ENCODE data around the gene TMEM52. TPM values are rescaled to one million over a fixed set of nuclear protein-coding genes. Genes with fewer than 3 reads are reported as not detected.

TMEM52 gene
- total RNA-seq, 2 experiments from 2014 or later = 0.80 to 1.4 TPM

DNA sequence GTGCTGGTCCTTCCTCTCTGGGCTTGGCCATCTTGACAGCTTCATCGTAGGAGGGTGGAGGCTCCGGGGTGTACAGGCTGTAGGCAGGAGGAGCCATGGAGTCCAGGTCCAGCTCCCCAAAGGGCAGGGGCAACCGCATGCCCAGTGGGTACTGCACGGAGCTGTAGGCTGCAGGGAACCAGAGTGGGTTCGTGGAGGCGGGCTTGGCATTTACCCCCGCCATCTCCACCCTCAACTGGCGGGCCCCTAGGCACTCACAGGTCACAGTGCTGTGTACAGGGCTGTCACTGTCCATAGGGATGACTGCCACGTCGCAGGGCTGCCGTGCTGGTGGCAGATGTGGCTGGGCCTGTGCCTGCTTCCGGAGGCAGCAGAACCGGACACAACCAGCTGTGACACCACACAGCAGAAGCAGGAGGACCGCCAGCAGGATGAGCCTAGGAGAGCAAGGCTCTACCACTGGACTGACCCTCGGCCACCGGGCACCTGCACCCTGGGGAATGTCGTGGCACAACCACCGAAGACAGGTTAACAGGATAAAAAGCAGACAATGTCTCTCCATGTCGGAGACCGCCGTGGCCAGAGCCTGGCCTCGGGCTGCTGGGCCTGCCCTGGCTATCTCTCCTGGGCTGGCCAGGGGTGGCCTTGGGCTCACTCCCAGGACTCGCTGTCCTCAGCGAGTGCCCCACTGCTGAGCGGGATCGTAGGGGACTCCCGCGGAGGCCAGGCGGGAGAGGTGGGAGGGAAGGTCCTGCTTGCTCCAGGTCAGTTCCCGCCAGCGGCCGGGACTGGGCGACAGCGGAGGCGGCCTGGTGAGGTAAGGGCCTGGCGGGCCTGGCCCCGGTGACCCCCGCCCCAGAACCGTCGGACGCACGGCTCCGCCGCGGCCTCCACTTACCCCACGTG is 831 bp downstream of the TMEM52 start:
- CTCF ChIA-PET = interaction anchor here (0.6 to 0.8 kb wide), 2 partner anchors 9 kb away, joined by 3 to 5 read pairs; no protein-coding TSS in a partner anchor
- POLR2A ChIA-PET = interaction anchor here (0.5 kb wide), 1 partner anchor 9 kb away, joined by 3 read pairs; no protein-coding TSS in a partner anchor

DNA sequence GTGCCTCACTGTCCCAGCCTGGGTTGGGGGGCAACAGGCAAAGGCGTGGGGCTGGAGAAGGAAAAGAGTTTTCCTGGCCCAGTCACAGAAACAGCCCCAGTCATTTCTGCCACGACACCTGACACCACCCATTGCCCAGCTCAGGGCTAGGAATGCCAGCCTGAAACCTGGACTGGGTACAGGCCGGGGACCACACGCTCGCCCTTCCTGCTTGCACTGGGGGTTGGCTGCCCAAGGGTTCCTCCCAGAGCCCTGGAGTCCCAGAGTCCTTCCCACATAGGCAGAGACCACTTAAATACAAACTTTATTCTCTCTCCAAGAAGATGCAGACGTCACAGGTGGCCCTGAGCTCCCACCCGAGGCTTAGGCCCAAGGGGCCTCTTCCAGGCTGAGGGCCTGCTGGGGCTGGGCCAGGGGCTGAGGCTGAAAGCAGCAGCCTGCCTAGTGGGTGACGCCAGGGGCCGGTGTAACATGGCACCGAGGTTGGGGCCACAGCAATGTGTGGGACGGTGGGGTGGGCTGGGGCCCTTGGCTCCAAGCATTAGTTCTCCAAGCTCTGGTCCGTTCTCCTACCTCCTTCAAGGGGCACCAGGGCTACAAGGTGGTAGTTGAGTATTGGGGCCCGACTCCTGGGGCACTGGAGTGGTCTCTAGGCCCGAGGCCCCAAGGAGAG is 1.6 kb downstream of the TMEM52 start:
- POLR2A ChIA-PET = no interaction called here
- CTCF ChIA-PET = interaction anchor here (0.8 kb wide), 1 partner anchor 8 kb away, joined by 5 read pairs; no protein-coding TSS in a partner anchor

DNA sequence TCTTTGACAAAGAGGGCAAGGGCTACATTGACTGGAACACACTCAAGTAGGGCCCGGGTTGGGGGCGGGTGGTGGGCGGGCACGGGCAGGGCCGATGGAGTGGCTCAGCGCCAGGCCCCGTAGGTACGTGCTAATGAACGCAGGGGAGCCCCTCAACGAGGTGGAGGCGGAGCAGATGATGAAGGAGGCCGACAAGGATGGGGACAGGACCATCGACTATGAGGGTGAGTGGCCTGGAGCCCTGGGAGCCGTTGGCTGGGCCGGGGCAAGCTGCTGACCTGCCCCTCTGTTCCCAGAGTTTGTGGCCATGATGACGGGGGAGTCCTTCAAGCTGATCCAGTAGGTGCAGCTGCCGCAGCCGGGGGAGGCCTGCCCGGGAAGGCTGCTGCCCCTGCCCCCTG is 2.2 kb downstream of the TMEM52 start:
- ChIA-PET CTCF (no interaction called here), POLR2A (no interaction called here)

DNA sequence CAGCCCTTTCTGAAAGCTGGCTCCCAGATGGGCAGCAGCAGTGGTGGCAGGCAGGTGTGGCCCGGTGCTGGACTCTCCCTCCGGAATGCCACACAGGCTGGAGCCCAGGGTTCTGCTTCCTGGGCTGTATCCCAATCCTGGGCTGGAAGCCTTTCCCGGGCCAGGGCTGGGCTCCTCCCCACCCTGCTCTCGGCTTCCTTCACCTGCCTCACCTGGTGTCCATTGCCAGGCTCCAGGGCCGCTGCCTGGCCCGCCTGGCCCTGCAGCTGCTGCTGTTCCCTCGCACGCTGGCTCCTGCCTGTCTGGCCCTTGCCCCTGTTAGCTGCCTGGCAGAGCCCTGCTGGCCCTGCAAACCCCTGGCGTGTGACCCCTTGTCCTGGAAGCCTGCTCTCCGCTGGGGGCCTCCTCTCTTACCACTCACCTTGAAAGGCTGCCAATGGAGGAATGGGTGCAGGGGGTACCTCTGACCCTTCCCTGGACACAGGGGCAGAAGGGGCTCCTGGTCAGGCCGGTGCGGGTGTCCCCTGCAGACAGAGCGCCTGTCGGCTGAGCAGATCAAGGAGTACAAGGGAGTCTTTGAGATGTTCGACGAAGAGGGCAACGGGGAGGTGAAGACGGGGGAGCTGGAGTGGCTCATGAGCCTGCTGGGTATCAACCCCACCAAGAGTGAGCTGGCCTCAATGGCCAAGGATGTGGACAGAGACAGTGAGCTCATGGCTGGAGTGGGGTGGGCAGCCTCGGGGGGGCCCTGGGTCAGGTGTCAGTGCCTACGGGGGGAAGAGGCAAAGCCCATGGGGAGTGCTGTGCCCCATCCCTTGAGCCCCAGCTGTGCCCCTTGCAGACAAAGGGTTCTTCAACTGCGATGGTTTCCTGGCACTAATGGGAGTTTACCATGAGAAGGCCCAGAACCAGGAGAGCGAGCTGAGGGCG is 2.9 kb downstream of the TMEM52 start:
- POLR2A ChIA-PET = interaction anchor here (0.7 kb wide), 1 partner anchor 70 kb away, joined by 4 read pairs; no protein-coding TSS in a partner anchor
- CTCF ChIA-PET = interaction anchor here (1.7 kb wide), 1 partner anchor 11 kb away, joined by 5 read pairs; no protein-coding TSS in a partner anchor

DNA sequence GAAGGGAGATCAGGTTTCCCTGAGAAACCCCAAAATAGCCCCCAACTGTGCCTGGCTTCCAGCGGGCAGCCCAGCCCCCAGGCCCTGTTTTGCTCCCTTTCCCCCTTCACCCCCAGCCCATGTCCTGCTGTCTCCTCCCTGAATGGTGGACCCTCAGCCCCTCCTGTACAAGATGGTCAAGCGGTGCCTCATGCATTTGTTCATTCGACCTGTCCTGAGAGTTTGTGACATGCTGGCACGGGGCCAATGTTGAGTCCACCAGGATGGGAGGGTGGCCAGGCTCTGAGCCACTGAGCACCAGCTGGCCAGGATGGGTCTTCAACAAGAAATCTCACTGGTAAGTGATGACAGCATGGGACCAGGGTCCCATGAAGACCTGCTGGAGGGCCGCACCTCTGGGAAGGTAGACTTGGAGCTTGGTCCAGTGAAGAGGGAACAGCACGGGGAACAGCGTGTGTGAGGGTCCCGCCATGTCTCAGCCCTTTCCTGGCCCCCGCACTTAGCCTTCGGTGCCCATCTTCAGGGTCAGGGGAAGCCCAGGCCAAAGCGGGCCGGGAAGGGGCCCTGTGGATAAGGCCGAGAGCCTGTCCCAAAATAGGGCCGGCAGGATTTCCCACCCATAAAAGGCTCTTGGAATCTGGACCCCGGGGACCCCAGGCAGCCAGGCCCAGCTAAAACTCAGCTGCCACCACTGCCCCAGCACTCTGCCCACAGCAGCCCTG is 3.9 kb downstream of the TMEM52 start, which contains the start of gene CALML6:
CALML6 (plus strand) TSS at position 290 of the 722 bp plus-strand sequence; CDS start at position 311, 21 bp downstream.
- CTCF ChIA-PET = interaction anchor here (1.7 kb wide), 1 partner anchor 10 kb away, joined by 5 read pairs; no protein-coding TSS in a partner anchor

DNA sequence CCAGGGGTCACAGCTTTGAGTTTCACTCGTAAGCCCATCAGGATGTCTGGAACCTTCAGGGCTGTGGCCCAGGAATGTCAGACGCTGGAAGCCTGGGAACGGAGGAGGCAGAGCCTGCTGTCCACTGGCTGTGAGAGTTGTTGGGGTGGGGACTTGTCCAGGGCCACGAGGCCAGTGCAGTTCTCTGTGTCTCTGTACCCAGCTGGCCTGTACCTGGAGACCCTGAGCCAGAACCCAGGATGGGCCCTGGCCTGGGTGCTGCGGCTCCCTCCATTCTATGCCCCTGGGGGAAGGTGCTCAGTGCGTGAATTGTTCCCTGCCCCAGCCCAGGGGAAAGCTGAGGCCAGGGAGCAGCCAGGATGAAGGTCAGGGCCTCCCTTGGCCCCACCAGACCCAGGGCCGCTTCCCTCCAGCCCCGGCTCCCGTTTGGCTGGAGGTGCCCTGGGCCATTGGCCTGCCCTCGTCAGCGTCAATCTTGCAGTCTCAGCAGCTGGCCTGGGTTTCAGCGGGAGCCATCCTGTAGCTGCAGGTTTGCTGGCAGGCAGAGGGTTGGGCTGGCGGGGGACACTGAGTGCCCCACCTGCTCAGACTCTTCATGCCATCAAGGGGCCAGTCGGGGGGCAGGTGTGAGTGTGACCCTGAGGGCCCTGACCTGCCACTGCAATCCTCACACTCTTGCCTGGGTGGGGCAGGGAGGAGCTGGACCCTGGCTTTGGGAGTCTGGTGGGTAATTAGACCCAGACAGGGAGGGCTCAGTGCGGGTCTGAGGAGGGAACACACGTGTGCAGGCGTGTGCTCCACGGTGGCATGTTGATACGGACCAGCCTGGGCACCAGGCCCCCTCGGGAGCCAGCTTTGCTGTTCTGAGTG is 4.7 kb downstream of the TMEM52 start:
- ChIA-PET POLR2A (no interaction called here), CTCF (interaction anchor here (1.7 kb wide), 1 partner anchor 9 kb away, joined by 5 read pairs; no protein-coding TSS in a partner anchor)

More for the DNA sequence above, 3.9 kb downstream of the TMEM52 start, which contains the start of gene CALML6:
- POLR2A ChIA-PET = no interaction called here

DNA sequence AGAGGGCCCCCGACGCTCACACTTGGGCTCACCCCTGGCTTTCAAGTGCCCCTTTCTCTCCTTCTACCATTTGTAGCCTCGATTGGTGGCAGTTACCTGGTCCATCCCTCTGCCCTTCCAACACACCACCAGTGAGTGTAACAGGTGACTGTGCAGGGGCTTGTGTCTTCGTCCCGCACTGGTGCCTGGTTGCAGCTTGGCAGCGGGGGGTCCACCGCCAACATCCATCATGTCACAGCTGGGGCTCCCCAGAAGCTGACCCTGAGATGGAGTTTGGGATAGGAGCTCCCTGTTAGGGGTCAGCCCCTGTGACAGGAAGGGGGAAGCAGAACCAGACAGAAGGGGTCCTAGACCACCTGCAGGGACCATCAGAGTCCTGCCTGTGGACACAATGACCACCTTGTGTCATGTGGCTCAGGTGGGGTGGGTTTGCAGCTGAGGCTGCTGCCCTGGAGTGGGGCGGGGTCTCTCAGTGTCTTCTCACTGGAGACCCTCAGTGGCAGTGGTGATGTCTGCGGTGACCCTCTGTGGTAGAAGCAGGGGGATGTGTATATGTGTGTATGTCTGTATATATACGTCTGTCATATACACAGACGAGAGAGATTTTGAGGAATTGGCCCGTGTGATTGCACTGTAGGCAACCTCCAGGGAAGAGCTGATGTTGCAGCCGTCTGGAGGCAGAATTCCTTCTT is 7.6 kb downstream of the TMEM52 start:
- ChIA-PET POLR2A (no interaction called here), CTCF (interaction anchor here (0.8 kb wide), 1 partner anchor 21 kb away, joined by 3 read pairs; no protein-coding TSS in a partner anchor)

DNA sequence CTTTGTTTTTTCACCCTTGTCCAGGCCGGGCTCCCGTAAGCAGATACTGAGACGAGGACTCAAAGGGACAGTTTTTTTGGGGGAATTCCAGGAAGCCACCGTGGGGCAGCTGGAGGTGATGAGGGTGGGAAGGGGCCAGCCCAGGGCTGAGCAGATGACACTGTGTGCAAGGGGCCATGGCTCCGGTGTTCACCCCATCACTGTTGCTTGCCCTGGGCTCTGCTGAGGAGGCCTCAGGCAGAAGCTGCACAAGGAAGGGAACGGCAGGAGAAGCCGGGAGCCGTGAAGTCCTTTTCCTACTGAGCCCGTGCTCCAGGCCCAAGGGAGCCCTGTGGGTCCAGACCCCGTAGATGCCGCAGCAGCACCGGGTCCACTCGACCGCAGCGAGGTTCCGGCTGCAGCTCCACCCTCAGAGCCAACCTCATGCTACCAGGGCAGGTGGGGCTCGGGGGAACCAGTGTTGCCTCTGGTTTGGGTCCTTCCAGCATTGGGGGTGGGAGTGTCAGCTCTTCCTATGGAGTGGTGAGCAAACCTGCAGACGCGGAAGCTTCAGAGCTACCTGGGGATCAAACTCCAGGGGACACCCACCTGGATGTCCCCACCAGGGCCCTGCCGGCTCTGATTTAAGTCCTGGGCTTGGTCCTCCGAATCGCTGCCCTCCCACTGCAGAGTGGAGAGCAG is 8.3 kb downstream of the TMEM52 start:
- POLR2A ChIA-PET = no interaction called here
- CTCF ChIA-PET = no interaction called here

DNA sequence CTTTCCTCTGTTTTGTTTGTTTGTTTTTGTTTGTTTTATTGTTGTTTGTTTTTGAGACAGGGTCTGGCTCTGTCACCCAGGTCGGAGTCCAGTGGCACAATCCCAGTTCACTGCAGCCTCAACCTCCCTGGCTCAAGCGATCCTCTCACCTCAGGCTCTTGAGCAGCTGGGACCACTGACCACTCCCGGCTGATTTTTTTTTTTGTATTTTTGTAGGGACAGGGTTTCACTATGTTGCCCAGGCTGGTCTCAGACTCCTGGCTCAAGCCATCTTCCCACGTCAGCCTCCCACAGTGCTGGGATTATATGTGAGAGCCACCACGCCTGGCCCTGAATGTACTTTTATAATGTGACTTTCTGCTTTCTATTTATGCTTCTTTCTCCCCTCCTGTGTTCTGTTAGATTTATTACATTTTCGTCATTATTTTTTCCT is 9.0 kb downstream of the TMEM52 start:
- CTCF ChIA-PET = interaction anchor here (0.9 to 2.4 kb wide), 6 partner anchors 8 to 241 kb away, joined by 3 to 10 read pairs (median 4); no protein-coding TSS in a partner anchor
- POLR2A ChIA-PET = interaction anchor here (0.6 to 1.5 kb wide), 4 partner anchors 10 to 280 kb away, joined by 3 to 6 read pairs (median 4); partner anchors contain the start of gene TMEM52

DNA sequence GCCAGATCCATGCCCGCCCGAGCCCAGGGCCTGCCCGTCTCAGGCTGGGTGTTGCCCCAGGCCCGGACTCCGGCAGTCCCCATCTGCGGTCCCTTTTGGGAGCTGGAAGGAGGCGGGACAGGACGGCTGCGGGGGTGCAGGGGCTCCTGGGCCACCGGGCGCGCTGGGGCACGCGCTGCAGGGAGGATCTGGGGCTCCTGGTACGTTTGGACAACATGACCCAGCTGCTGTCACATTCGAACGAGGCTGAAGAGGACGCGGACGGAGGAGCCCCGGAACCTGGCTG is 10.6 kb downstream of the TMEM52 start:
- CTCF ChIA-PET = interaction anchor here (0.6 to 2.4 kb wide), 17 partner anchors 9 to 470 kb away, joined by 3 to 10 read pairs (median 4); no protein-coding TSS in a partner anchor
- POLR2A ChIA-PET = interaction anchor here (0.5 to 1.5 kb wide), 8 partner anchors 9 to 235 kb away, joined by 3 to 6 read pairs (median 3); no protein-coding TSS in a partner anchor

DNA sequence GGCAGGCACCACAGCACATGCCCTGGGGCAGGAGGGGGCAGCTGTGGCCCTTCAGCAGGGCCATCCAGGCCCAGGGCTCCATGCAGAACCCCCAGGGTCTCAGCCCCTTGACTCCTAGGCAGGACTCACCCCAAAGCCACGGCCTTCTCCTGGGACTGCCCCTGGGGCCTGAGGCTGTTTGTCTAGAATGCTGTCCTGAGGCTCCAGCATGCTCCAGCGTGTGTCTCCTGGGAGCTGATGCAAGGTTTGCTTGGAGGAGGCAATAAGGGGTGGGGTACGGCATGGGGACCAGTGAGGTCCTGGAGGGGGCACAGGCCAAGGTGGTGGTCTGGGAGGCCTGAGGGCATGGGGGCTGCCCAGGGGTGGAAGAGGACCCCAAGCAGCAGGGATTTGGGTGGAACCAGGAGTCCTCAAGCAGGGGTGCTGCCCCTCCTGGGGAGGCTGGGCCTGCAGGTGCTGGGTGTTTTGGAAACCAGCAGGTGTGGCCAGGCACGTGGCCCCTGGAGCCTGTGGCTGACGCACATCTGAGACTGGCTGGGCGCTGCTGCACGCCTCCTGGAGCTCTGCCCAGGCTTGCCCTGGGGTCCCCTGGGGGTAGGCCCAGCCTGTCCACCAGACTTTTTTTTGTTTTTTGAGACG is 11.9 kb downstream of the TMEM52 start:
- CTCF ChIA-PET = interaction anchor here (1.3 to 2.1 kb wide), 7 partner anchors 12 to 183 kb away, joined by 3 to 11 read pairs (median 5); partner anchors contain the start of gene CDK11A
- POLR2A ChIA-PET = no interaction called here

DNA sequence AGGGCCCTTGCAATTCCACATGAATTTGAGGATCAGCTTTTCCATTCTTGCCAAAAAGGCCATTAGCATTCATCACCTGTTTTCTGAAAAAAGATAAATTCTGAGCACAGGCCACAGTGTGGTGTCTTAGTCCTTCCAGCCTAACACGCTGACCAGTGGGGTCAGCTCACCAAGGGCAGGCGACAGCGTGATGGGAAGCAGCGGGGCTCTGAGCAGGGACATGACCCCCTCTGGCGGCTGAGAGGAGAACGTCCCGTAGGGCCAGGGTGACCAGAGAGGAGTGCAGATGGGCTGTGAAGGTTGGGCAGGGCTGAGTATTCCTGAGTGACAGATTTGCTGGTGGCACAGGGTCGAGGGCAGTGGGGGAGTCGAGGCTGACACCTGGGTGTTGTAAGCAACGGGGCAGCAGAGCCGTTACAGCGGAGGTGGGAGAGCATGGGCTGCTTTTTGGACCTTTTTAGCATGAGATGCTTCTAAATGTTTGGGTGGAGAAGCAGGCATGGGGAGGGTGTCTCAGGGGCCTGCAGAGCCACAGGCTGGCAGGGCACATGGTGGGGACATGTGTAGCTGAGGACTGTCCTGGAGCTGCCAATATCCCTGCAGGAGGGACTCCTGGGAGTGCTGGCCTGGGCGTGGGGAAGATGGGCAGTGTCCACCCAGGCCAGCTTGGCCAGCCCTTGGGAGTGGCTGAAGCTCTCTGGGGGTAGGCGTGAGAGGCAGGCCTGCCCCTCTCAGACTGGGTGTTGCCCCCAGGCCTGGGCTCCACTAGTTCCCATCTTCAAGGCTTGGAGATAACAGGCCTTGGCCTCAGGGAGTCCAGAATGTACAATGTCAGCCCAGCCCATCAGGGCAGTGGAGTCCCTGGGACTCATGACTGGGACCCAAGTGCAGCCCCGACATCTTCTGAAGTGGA is 12.6 kb downstream of the TMEM52 start:
- POLR2A ChIA-PET = interaction anchor here (0.7 kb wide), 1 partner anchor 117 kb away, joined by 9 read pairs; no protein-coding TSS in a partner anchor
- CTCF ChIA-PET = interaction anchor here (0.6 to 2.1 kb wide), 28 partner anchors 9 to 228 kb away, joined by 3 to 14 read pairs (median 4); partner anchors contain the start of genes CALML6 and CDK11A

DNA sequence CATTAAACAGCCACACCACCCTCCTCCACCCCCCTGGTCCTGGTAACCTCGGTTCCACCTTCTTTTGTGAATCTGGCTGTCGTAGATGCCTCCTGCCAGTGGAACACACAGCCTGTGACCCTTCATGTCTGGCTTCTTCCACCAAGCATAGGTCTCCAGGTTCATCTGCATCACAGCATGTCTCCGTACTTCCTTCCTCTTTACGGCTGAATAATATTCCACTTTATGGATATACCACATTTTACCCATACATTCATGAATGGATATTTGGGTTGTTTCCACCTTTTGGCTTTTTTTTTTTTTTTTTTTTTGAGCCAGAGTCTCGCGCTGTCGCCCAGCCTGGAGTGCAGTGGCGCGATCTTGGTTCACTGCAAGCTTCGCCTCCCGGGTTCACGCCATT is 15.9 kb downstream of the TMEM52 start:
- ChIA-PET CTCF (interaction anchor here (1.0 kb wide), 1 partner anchor 8 kb away, joined by 4 read pairs; no protein-coding TSS in a partner anchor), POLR2A (interaction anchor here (0.6 kb wide), 1 partner anchor 122 kb away, joined by 4 read pairs; no protein-coding TSS in a partner anchor)

DNA sequence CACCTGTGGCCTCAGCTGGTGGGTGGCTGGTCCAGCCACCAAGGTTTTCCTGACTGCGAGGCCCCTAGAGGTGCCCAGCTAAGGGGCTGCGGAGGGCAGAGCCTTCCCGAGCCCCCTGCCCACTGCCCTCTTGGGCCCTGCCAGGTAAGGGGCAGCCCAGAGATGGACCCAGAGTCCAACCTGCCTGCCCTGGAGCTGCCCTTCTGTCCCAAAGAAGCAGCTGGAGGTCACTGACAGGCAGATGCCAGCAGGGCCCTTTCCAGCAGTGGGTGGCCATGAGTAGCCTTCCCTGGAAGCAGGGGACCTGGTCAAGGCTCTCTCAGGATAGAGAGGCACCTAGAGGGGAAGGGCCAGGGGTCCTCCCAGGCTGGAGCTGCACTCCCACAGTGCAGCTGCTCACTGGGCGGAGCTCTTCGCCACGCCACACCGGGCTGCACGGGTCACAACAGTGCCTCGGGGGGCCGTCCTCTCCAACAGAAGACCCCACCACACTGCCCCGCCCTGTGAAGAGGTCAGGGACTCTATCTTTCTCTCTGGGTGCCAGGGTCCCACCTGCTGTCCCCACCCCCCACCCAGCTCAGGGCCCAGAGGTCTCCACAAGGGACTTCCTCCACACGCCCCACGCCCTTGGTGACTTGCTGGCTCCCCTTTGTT is 17.3 kb downstream of the TMEM52 start:
- CTCF ChIA-PET = no interaction called here

More for the DNA sequence above, 17.3 kb downstream of the TMEM52 start:
- POLR2A ChIA-PET = no interaction called here
